Right lobe of liver (tissue), 4 donors: ENCODE measurements around the gene PRR19.

Source experiments
- POLR2A ChIP-seq: fragments of 450-650 bp; IDR thresholded peaks from one replicate; pipeline ENCODE4 v1.6.1; 2017; ENCODE audit warnings: antibody characterized with exemption, mild to moderate bottlenecking
- TF ChIP-seq, protein P1 (sequence below), 4 donors: fragments of 200-600 bp in 3 of 4; fragments of 450-650 bp in 1 of 4; IDR thresholded peaks; one replicate each; pipeline versions ENCODE4 v1.5.1 to v1.8.0; 2016 to 2022; ENCODE audit warnings: antibody characterized with exemption in 4 of 4, mild to moderate bottlenecking in 2 of 4
- donor health status: DM: no; HTN: no; CAD: no.
- donor health status: DM: no; HTN: no; CAD: no.
- donor health status: DM: no; HTN: yes; CAD: no.

DNA sequence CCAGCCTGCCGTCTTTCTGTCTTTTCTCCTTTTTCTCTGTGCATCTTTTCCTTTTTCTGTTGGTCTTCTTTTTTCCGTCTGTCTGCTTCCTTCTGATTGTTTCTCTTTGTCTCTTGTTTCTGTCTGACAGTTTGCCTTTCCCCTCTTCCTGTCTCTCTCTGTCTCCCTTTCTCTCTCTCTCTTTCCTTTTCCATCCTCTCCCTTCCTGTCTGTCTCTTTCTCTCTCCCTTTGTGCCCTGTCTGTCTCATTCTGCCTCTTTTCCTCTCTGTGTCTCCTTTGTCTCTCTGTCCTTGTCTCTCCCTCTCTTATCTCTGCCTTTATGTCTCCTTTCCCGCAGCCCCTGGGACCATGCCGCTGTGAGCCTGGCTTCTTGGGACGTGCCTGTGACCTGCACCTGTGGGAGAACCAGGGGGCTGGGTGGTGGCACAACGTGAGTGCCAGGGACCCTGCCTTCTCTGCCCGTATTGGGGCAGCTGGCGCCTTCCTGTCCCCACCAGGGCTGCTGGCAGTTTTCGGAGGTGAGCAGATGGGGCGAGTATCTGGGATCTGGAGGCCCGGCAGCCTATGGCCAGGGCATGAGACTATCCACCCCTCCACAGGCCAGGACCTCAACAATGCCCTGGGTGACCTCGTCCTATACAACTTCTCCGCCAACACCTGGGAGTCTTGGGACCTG is 32.9 kb downstream of the PRR19 start:
- no peak for TF ChIP-seq POLR2A
- TF ChIP-seq, protein P1, sequence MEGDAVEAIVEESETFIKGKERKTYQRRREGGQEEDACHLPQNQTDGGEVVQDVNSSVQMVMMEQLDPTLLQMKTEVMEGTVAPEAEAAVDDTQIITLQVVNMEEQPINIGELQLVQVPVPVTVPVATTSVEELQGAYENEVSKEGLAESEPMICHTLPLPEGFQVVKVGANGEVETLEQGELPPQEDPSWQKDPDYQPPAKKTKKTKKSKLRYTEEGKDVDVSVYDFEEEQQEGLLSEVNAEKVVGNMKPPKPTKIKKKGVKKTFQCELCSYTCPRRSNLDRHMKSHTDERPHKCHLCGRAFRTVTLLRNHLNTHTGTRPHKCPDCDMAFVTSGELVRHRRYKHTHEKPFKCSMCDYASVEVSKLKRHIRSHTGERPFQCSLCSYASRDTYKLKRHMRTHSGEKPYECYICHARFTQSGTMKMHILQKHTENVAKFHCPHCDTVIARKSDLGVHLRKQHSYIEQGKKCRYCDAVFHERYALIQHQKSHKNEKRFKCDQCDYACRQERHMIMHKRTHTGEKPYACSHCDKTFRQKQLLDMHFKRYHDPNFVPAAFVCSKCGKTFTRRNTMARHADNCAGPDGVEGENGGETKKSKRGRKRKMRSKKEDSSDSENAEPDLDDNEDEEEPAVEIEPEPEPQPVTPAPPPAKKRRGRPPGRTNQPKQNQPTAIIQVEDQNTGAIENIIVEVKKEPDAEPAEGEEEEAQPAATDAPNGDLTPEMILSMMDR (IDR thresholded peaks at IDR 0.05) = no peak
